Thoracic aorta (tissue), 2 donors: ENCODE results near the gene SH2D6. TPM values are rescaled to one million over a fixed set of nuclear protein-coding genes. Genes with fewer than 3 reads are reported as not detected.

Experiments used
- ATAC-seq: fragments of 150-250 bp; one replicate; pipeline ENCODE4 v1.8.0; 2017; ENCODE audit warnings: low read depth; ENCODE audit not compliant: insufficient number of reproducible peaks, low FRiP score
- DNase-seq: peaks from one replicate; pipeline ENCODE4 v3.0.0-alpha.2; 2020; ENCODE audit warnings: low spot score
- H3K27ac ChIP-seq, 2 donors: fragments of 200-600 bp; sonication (generic); 1 replicate in 1 of 2; 2 replicates in 1 of 2; pipeline ENCODE4 v1.5.1; 2016; ENCODE audit warnings: mild to moderate bottlenecking in 2 of 2, moderate library complexity in 2 of 2
- H3K27me3 ChIP-seq: fragments of 200-600 bp; sonication (generic); replicated peaks from 2 replicates; pipeline ENCODE4 v1.6.0; 2016; ENCODE audit warnings: mild to moderate bottlenecking; ENCODE audit not compliant: insufficient read depth
- H3K36me3 ChIP-seq: fragments of 200-600 bp; sonication (generic); one replicate; pipeline ENCODE4 v1.5.1; 2016
- H3K4me1 ChIP-seq, 2 donors: fragments of 200-600 bp; sonication (generic); 1 replicate in 1 of 2; 2 replicates in 1 of 2; pipeline versions ENCODE4 v1.5.1 to v1.6.0; 2016; ENCODE audit warnings: low read depth in 2 of 2, mild to moderate bottlenecking in 1 of 2; ENCODE audit not compliant: control insufficient read depth in 1 of 2
- H3K4me3 ChIP-seq: fragments of 200-600 bp; sonication (generic); 2 replicates; pipeline ENCODE4 v1.5.1; 2016; ENCODE audit warnings: mild to moderate bottlenecking
- H3K9me3 ChIP-seq: fragments of 200-600 bp; sonication (generic); 2 replicates; pipeline ENCODE4 v1.5.1; 2016
- total RNA-seq, 2 donors: library from RNA; depleted of rRNA; stranded (reverse); fragments of >200 nt; gene quantifications; one replicate each; pipeline versions ENCODE4 v1.1.0 to v1.2.3, GENCODE V29; 2016
- TF ChIP-seq, protein P1 (sequence below): fragments of 200-600 bp; sonication (generic); IDR thresholded peaks from one replicate; pipeline ENCODE4 v1.5.1; 2019; ENCODE audit warnings: antibody characterized with exemption

SH2D6 gene
- total RNA-seq, 2 donors from 2014 or later, result not detected

- Histone ChIP-seq H3K27ac (peak overlapping the region; percentile 18 to 29), H3K4me3 (no peak overlapping the region), H3K9me3 (no peaks in the 10 kb centered on the region), H3K4me1 (peaks cover 7 to 12% of the 10 kb centered on the region in 2 donors), H3K27me3 (no peaks in the 10 kb centered on the region), H3K36me3 (no peaks in the 10 kb centered on the region)
- no peak for DNase-seq
- TF ChIP-seq, protein P1, sequence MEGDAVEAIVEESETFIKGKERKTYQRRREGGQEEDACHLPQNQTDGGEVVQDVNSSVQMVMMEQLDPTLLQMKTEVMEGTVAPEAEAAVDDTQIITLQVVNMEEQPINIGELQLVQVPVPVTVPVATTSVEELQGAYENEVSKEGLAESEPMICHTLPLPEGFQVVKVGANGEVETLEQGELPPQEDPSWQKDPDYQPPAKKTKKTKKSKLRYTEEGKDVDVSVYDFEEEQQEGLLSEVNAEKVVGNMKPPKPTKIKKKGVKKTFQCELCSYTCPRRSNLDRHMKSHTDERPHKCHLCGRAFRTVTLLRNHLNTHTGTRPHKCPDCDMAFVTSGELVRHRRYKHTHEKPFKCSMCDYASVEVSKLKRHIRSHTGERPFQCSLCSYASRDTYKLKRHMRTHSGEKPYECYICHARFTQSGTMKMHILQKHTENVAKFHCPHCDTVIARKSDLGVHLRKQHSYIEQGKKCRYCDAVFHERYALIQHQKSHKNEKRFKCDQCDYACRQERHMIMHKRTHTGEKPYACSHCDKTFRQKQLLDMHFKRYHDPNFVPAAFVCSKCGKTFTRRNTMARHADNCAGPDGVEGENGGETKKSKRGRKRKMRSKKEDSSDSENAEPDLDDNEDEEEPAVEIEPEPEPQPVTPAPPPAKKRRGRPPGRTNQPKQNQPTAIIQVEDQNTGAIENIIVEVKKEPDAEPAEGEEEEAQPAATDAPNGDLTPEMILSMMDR, result no peak
- ATAC-seq, result no peak
Observed at GRCh38 chr2:85445316-85446295, 27.1 kb downstream of the SH2D6 start.

GRCh38 chr2:85446296-85447221 lies 28.0 kb downstream of the SH2D6 start:
- Histone ChIP-seq H3K4me1 (peaks cover 7 to 12% of the 10 kb centered on the region in 2 donors), H3K36me3 (no peaks in the 10 kb centered on the region), H3K4me3 (no peak overlapping the region), H3K27me3 (no peaks in the 10 kb centered on the region), H3K27ac (peak overlapping the region in 1 of 2 donors; percentile 18), H3K9me3 (no peaks in the 10 kb centered on the region)
- DNase-seq (no peak), ATAC-seq (no peak)
- TF ChIP-seq, protein P1, result no peak

DNA sequence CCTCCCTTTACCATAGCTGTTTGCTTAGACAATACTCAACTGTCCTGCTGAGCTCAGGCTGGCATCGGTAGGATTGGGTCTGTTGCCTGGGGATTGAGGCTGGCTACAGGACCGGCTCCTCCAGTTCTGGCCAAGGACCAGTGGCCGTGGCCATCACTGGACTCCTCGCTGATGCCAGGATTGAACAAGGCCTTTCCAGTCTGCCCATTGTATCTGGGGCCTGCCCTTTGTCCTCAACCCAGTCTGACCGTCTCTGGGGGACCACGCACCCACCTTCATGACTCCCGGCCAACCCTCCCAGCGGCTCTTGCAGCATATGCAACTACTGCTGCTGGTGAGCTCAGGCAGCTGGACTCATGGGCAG lies 28.7 kb downstream of the SH2D6 start:
- TF ChIP-seq, protein P1, result no peak
- ATAC-seq (no peak), DNase-seq (no peak)
- Histone ChIP-seq H3K27ac (no peak overlapping the region), H3K9me3 (no peaks in the 10 kb centered on the region), H3K36me3 (no peaks in the 10 kb centered on the region), H3K4me1 (peaks cover 7 to 12% of the 10 kb centered on the region in 2 donors), H3K4me3 (no peak overlapping the region), H3K27me3 (no peaks in the 10 kb centered on the region)

DNA sequence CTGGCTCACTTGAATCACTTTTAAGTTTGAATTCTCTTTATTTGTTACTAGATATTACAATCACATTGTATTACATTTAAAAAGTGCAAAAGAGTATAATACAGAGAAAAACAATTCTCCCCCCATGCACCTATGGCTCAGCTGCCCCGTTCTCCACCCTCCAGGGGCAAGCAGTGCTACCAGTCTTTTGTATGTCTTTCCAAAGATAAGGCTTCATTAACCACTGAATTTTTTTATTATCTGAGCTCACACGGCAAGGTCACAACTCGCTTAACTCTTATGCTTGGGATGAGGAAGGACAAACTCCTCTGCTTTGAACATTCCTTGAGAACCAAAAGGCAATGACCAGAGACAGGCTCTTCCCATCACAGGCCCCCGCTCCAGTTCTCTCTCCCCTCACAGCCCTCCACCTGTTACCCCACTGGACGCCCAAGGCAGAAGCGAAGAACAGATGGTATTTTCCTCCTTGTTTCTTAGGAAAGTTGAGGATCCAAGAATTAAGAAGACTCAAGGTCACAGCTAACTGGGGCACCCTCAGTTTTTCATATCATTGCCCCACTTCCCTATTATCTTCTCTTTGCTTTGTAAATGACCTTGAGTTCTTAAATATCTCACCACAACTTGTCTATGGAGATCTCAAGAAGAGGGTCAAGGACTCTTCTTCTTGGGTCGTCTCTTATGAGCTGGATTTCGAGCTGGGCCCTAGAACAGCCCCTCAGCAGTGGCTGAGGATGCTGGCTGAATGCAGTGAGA lies 30.1 kb downstream of the SH2D6 start:
- no peak for ATAC-seq

More for the DNA sequence above, 30.1 kb downstream of the SH2D6 start:
- H3K27ac ChIP-seq, result no peak overlapping the region
- H3K27me3 ChIP-seq, result no peaks in the 10 kb centered on the region
- no peak overlapping the region for H3K4me3 ChIP-seq
- TF ChIP-seq, protein P1, result no peak
- H3K36me3 ChIP-seq, result no peaks in the 10 kb centered on the region
- peaks cover 7 to 12% of the 10 kb centered on the region in 2 donors for H3K4me1 ChIP-seq
- H3K9me3 ChIP-seq, result no peaks in the 10 kb centered on the region
- DNase-seq, result no peak
